Hepatocyte (in vitro differentiated cells): ENCODE measurements around the gene SRC. TPM values are rescaled to one million over a fixed set of nuclear protein-coding genes. Genes with fewer than 3 reads are reported as not detected.
A peak's percentile ranks its signal among the peaks of the same experiment; 100 is the strongest.

Experiments
- DNase-seq: peaks from one replicate; pipeline ENCODE4 v3.0.0-alpha.2; 2016; ENCODE audit warnings: low spot score
- H2AFZ ChIP-seq: fragments of 200-600 bp; sonication (generic); 2 replicates; pipeline ENCODE4 v1.6.0; 2016; ENCODE audit warnings: antibody characterized with exemption, mild to moderate bottlenecking
- H3K27ac ChIP-seq: fragments of 200-600 bp; sonication (generic); 2 replicates; pipeline ENCODE4 v1.5.1; 2016; ENCODE audit warnings: mild to moderate bottlenecking
- H3K27me3 ChIP-seq: fragments of 200-600 bp; sonication (generic); 2 replicates; pipeline ENCODE4 v1.6.1; 2016
- H3K36me3 ChIP-seq: fragments of 200-600 bp; sonication (generic); replicated peaks from 2 replicates; pipeline ENCODE4 v1.5.1; 2016; ENCODE audit warnings: low read depth; ENCODE audit not compliant: insufficient read depth
- H3K4me1 ChIP-seq: fragments of 200-600 bp; sonication (generic); 2 replicates; pipeline ENCODE4 v1.5.1; 2016; ENCODE audit warnings: mild to moderate bottlenecking, moderate library complexity; ENCODE audit not compliant: insufficient read depth
- H3K4me2 ChIP-seq: fragments of 200-600 bp; sonication (generic); 2 replicates; pipeline ENCODE4 v1.6.0; 2016
- H3K4me3 ChIP-seq: fragments of 200-600 bp; sonication (generic); 2 replicates; pipeline ENCODE4 v1.5.1; 2016; ENCODE audit warnings: mild to moderate bottlenecking
- H3K79me2 ChIP-seq: fragments of 200-600 bp; sonication (generic); 2 replicates; pipeline ENCODE4 v1.6.0; 2017; ENCODE audit warnings: mild to moderate bottlenecking
- H3K9me2 ChIP-seq: fragments of 200-600 bp; sonication (generic); replicated peaks from 2 replicates; pipeline ENCODE4 v1.6.0; 2017; ENCODE audit warnings: mild to moderate bottlenecking; ENCODE audit not compliant: insufficient read depth
- H3K9me3 ChIP-seq: fragments of 200-600 bp; sonication (generic); 2 replicates; pipeline ENCODE4 v1.5.1; 2016; ENCODE audit warnings: low read depth, mild to moderate bottlenecking
- H4K20me1 ChIP-seq: fragments of 200-600 bp; sonication (generic); 2 replicates; pipeline ENCODE4 v1.6.0; 2016; ENCODE audit warnings: mild to moderate bottlenecking; ENCODE audit not compliant: insufficient read depth, poor library complexity, severe bottlenecking
- CTCF ChIP-seq: fragments of 200-600 bp; sonication (generic); IDR thresholded peaks from 2 replicates; pipeline ENCODE4 v1.5.1; 2016; ENCODE audit warnings: antibody characterized with exemption, mild to moderate bottlenecking; ENCODE audit not compliant: poor library complexity
- EZH2 ChIP-seq: fragments of 200-600 bp; sonication (generic); IDR thresholded peaks from 2 replicates; pipeline ENCODE4 v1.6.1; 2016; ENCODE audit warnings: antibody characterized with exemption, mild to moderate bottlenecking, borderline replicate concordance
- EZH2phosphoT487 ChIP-seq: fragments of 200-600 bp; sonication (generic); IDR thresholded peaks from one replicate; pipeline ENCODE4 v1.6.1; 2018; ENCODE audit warnings: antibody characterized with exemption, mild to moderate bottlenecking, low read depth, moderate library complexity; ENCODE audit not compliant: unreplicated experiment, severe bottlenecking
- WGBS: methylation state at CpG from one replicate; pipeline ENCODE4 v1.1.6; 2016; ENCODE audit warnings: low lambda C conversion rate; ENCODE audit errors: missing lambda C conversion rate; 5-methylcytosine and 5-hydroxymethylcytosine counted together
- polyA plus RNA-seq: library from polyadenylated mRNA; unstranded; fragments of >200 nt; fragmentation: Nextera tagmentation; extraction: Ambion mirVana; gene quantifications from 2 replicates; pipeline ENCODE4 v1.2.1, GENCODE V29; 2016
- total RNA-seq: library from RNA; depleted of rRNA; stranded (reverse); fragments of >200 nt; gene quantifications from 2 replicates; pipeline ENCODE4 v1.2.3, GENCODE V29; 2014

SRC gene
- total and polyA plus RNA-seq, 2 experiments from 2014 or later: 55.1 to 69.8 TPM

- H3K36me3 ChIP-seq: no peaks in the 10 kb centered on the region
- no peaks in the 10 kb centered on the region for H3K27me3 ChIP-seq
- WGBS: 92% methylated on average over 8 of the region's 8 CpGs
- no peak overlapping the region for H2AFZ ChIP-seq
- H4K20me1 ChIP-seq: no peaks in the 10 kb centered on the region
- no peak overlapping the region for H3K4me2 ChIP-seq
- TF ChIP-seq EZH2phosphoT487: no peak
- no peak for TF ChIP-seq EZH2
- TF ChIP-seq CTCF: no peak
- H3K9me3 ChIP-seq: no peaks in the 10 kb centered on the region
- H3K4me1 ChIP-seq: peaks cover 58% of the 10 kb centered on the region
- H3K27ac ChIP-seq: peak overlapping the region; percentile 60
- DNase-seq: no peak
- H3K4me3 ChIP-seq: no peak overlapping the region
- H3K79me2 ChIP-seq: peaks cover 36% of the 10 kb centered on the region
- no peaks in the 10 kb centered on the region for H3K9me2 ChIP-seq
Observed at GRCh38 chr20:37313546-37314091, 32.3 kb upstream of the SRC start.

GRCh38 chr20:37314099-37314498 lies 31.8 kb upstream of the SRC start:
- no peak for DNase-seq
- H2AFZ ChIP-seq: no peak overlapping the region
- H3K79me2 ChIP-seq: peaks cover 36% of the 10 kb centered on the region
- no peak for TF ChIP-seq EZH2phosphoT487
- no peak for TF ChIP-seq EZH2
- TF ChIP-seq CTCF: no peak
- no peak overlapping the region for H3K4me3 ChIP-seq
- H3K27ac ChIP-seq: peak overlapping the region; percentile 60
- no peaks in the 10 kb centered on the region for H3K9me3 ChIP-seq
- H3K27me3 ChIP-seq: no peaks in the 10 kb centered on the region
- WGBS: 69% methylated on average over 4 of the region's 4 CpGs
- H3K4me1 ChIP-seq: peaks cover 60% of the 10 kb centered on the region
- H3K4me2 ChIP-seq: peak overlapping the region; percentile 54
- no peaks in the 10 kb centered on the region for H4K20me1 ChIP-seq
- no peaks in the 10 kb centered on the region for H3K36me3 ChIP-seq
- H3K9me2 ChIP-seq: no peaks in the 10 kb centered on the region

- no peak for TF ChIP-seq EZH2
- H3K27me3 ChIP-seq: no peaks in the 10 kb centered on the region
- no peaks in the 10 kb centered on the region for H3K9me2 ChIP-seq
- H3K79me2 ChIP-seq: peaks cover 36% of the 10 kb centered on the region
- H3K36me3 ChIP-seq: no peaks in the 10 kb centered on the region
- H3K4me3 ChIP-seq: no peak overlapping the region
- H3K9me3 ChIP-seq: no peaks in the 10 kb centered on the region
- H2AFZ ChIP-seq: no peak overlapping the region
- H4K20me1 ChIP-seq: no peaks in the 10 kb centered on the region
- WGBS: 35% methylated on average over 7 of the region's 7 CpGs
- peak overlapping the region; percentile 54 for H3K4me2 ChIP-seq
- peaks cover 54% of the 10 kb centered on the region for H3K4me1 ChIP-seq
- no peak for DNase-seq
- peak overlapping the region; percentile 60 for H3K27ac ChIP-seq
Observed at GRCh38 chr20:37314617-37315016, 31.3 kb upstream of the SRC start.

GRCh38 chr20:37315021-37315451 lies 30.9 kb upstream of the SRC start:
- WGBS: 53% methylated on average over 12 of the region's 12 CpGs
- TF ChIP-seq EZH2phosphoT487: no peak
- TF ChIP-seq EZH2: no peak
- no peak for TF ChIP-seq CTCF
- Histone ChIP-seq H3K27ac (peak overlapping the region; percentile 60), H3K4me2 (peak overlapping the region; percentile 54), H3K27me3 (no peaks in the 10 kb centered on the region), H3K36me3 (no peaks in the 10 kb centered on the region), H3K79me2 (peaks cover 36% of the 10 kb centered on the region), H4K20me1 (no peaks in the 10 kb centered on the region), H3K4me3 (no peak overlapping the region), H2AFZ (no peak overlapping the region), H3K4me1 (peaks cover 51% of the 10 kb centered on the region), H3K9me2 (no peaks in the 10 kb centered on the region), H3K9me3 (no peaks in the 10 kb centered on the region)
- DNase-seq: no peak
